T-cell (primary cell): ENCODE results near the gene ATP6V0E2. TPM values are rescaled to one million over a fixed set of nuclear protein-coding genes. Genes with fewer than 3 reads are reported as not detected.

ENCODE experiments used
- ATAC-seq, 4 experiments: fragments of 200-7000 bp in 3 of 4; fragments of 150-1000 bp in 1 of 4; cut with Tn5 transposase; replicated peaks in 1 of 4; 1 replicate in 3 of 4; 2 replicates in 1 of 4; pipeline ENCODE4 v1.10.0; 2021; ENCODE audit warnings: moderate library complexity in 3 of 4, mild to moderate bottlenecking in 2 of 4, moderate number of reproducible peaks in 1 of 4
- CTCF ChIA-PET, 2 donors: fragments of 300-600 bp; sonication (Branson Sonifier 250); formaldehyde crosslinking; loops; one replicate each; lab custom pipeline; 2022; ENCODE audit warnings: antibody characterized with exemption in 2 of 2; lab: Charles Lee
- POLR2A ChIA-PET, 2 donors: fragments of 300-600 bp; sonication (Branson Sonifier 250); formaldehyde crosslinking; loops; one replicate each; lab custom pipeline; 2022; ENCODE audit warnings: antibody characterized with exemption in 2 of 2; lab: Charles Lee
- DNase-seq, 35 experiments: peaks; one replicate each; pipeline versions ENCODE4 v3.0.0 to v3.0.0-alpha.2; 2013 to 2023
- H3K27ac ChIP-seq: one replicate; pipeline ENCODE4 v1.5.1; 2013; ENCODE audit warnings: low read length
- H3K27me3 ChIP-seq, 2 experiments: replicated peaks in 1 of 2; 1 replicate in 1 of 2; 2 replicates in 1 of 2; pipeline versions ENCODE4 v1.6.1 to v1.7.0; 2013; ENCODE audit warnings: low read length in 1 of 2, mixed read lengths in 1 of 2; ENCODE audit not compliant: control insufficient read depth in 2 of 2, insufficient read depth in 2 of 2; ENCODE audit errors: extremely low read depth in 1 of 2
- H3K36me3 ChIP-seq, 2 donors: 1 replicate in 1 of 2; 2 replicates in 1 of 2; pipeline versions ENCODE4 v1.6.1 to v1.7.0; 2013; ENCODE audit warnings: low read length in 1 of 2; ENCODE audit not compliant: control insufficient read depth in 2 of 2, insufficient read depth in 1 of 2; ENCODE audit errors: extremely low read depth in 1 of 2
- H3K4me1 ChIP-seq, 2 experiments: 1 replicate in 1 of 2; 2 replicates in 1 of 2; pipeline versions ENCODE4 v1.6.1 to v1.7.0; 2013; ENCODE audit warnings: low read length in 2 of 2, mixed read lengths in 1 of 2; ENCODE audit not compliant: insufficient read depth in 2 of 2, control insufficient read depth in 1 of 2; ENCODE audit errors: extremely low read depth in 1 of 2
- H3K4me3 ChIP-seq, 2 donors: 1 replicate in 1 of 2; 2 replicates in 1 of 2; pipeline versions ENCODE4 v1.5.1 to v1.7.0; 2013; ENCODE audit warnings: mild to moderate bottlenecking in 2 of 2, low read length in 1 of 2, moderate library complexity in 1 of 2; ENCODE audit not compliant: control insufficient read depth in 1 of 2; ENCODE audit errors: extremely low read depth in 1 of 2
- H3K9me3 ChIP-seq: 2 replicates; pipeline ENCODE4 v1.7.0; 2013
- H3K27ac Mint-ChIP-seq, 2 donors: one replicate each; pipeline ENCODE4 v1.8.0; 2020 to 2021; ENCODE audit warnings: mild to moderate bottlenecking in 2 of 2, mixed read lengths in 2 of 2
- H3K27me3 Mint-ChIP-seq, 2 donors: one replicate each; pipeline ENCODE4 v1.8.0; 2021 to 2022; ENCODE audit warnings: mixed read lengths in 2 of 2
- H3K36me3 Mint-ChIP-seq: one replicate; pipeline ENCODE4 v1.8.0; 2021; ENCODE audit warnings: mixed read lengths
- H3K4me1 Mint-ChIP-seq, 3 donors: one replicate each; pipeline ENCODE4 v1.8.0; 2020 to 2022; ENCODE audit warnings: mixed read lengths in 3 of 3, mild to moderate bottlenecking in 1 of 3
- H3K4me3 Mint-ChIP-seq, 3 donors: one replicate each; pipeline ENCODE4 v1.8.0; 2020 to 2022; ENCODE audit warnings: mild to moderate bottlenecking in 3 of 3, mixed read lengths in 3 of 3, moderate library complexity in 3 of 3
- H3K9me3 Mint-ChIP-seq, 3 donors: one replicate each; pipeline ENCODE4 v1.8.0; 2020 to 2022; ENCODE audit warnings: mixed read lengths in 3 of 3
- WGBS: methylation state at CpG from one replicate; pipeline ENCODE4 v1.1.5; 2013; ENCODE audit warnings: missing lambda C conversion rate; ENCODE audit not compliant: insufficient coverage; 5-methylcytosine and 5-hydroxymethylcytosine counted together
- total RNA-seq, 35 experiments: library from RNA in 6 of 35; stranded (reverse) in 6 of 35; fragments of 120-200 nt in 1 of 35; gene quantifications; one replicate each; pipeline versions ENCODE4 v1.2.1 to v1.2.4 and lab custom pipeline; 2013 to 2026

Gene ATP6V0E2
- total RNA-seq, 5 donors from 2014 or later (not counting 1 experiment from before 2014, with no cell fraction given), result 48.5 to 79.4 (median 63.9) TPM

- no peaks in the 10 kb centered on the region for H3K27me3 Mint-ChIP-seq
- POLR2A ChIA-PET, result interaction anchor here in 1 of 2 donors (0.6 kb wide), 1 partner anchor 29 kb away, joined by 11 read pairs; no protein-coding TSS in a partner anchor
- H3K36me3 Mint-ChIP-seq, result peaks cover 5% of the 10 kb centered on the region
- peak overlapping the region; percentile 99 for H3K27ac Mint-ChIP-seq
- Histone ChIP-seq H3K27ac (peak overlapping the region; percentile 89), H3K4me1 (peaks cover 84 to 96% of the 10 kb centered on the region in 2 experiments), H3K9me3 (no peaks in the 10 kb centered on the region), H3K4me3 (peak overlapping the region in 1 of 2 donors; percentile 41), H3K36me3 (no peaks in the 10 kb centered on the region), H3K27me3 (no peaks in the 10 kb centered on the region)
- H3K4me3 Mint-ChIP-seq, result peak overlapping the region; percentile 49 to 86 (median 55)
- CTCF ChIA-PET, result interaction anchor here in 1 of 2 donors (0.7 kb wide), 1 partner anchor 1156 kb away, joined by 3 read pairs; the partner anchor contains the start of gene ATG9B
- H3K9me3 Mint-ChIP-seq, result no peaks in the 10 kb centered on the region
- peak in 2 of 35 experiments; percentile 35 to 54 for DNase-seq
- H3K4me1 Mint-ChIP-seq, result peaks cover 91 to 92% (median 91%) of the 10 kb centered on the region in 3 donors
- ATAC-seq, result peak in 2 of 4 experiments; percentile 12 to 15
- WGBS, result 41% methylated on average over 6 of the region's 7 CpGs
Observed at GRCh38 chr7:149868623-149869290, 5.0 kb upstream of the ATP6V0E2 start.

GRCh38 chr7:149869291-149869650, 4.5 kb upstream of the ATP6V0E2 start:
- no peak for DNase-seq
- H3K9me3 Mint-ChIP-seq, result no peaks in the 10 kb centered on the region
- peaks cover 81 to 93% of the 10 kb centered on the region in 2 experiments for H3K4me1 ChIP-seq
- H3K27me3 Mint-ChIP-seq, result no peaks in the 10 kb centered on the region
- peak overlapping the region; percentile 89 for H3K27ac ChIP-seq
- no peaks in the 10 kb centered on the region for H3K36me3 ChIP-seq
- H3K27me3 ChIP-seq, result no peaks in the 10 kb centered on the region
- ChIA-PET POLR2A (interaction anchor here (0.7 to 1.5 kb wide), 2 partner anchors 31 to 416 kb away, joined by 3 to 6 read pairs; partner anchors contain the start of gene ZNF862 (in 1 of the 2)), CTCF (interaction anchor here in 1 of 2 donors (0.6 to 1.5 kb wide), 4 partner anchors 14 to 31 kb away, joined by 3 to 7 read pairs (median 4); partner anchors contain the start of gene ZNF862)
- WGBS, result 91% methylated on average over 4 of the region's 5 CpGs
- peaks cover 87% of the 10 kb centered on the region in 3 donors for H3K4me1 Mint-ChIP-seq
- H3K4me3 Mint-ChIP-seq, result peak overlapping the region; percentile 65 to 86 (median 72)
- H3K4me3 ChIP-seq, result peak overlapping the region; percentile 20 to 41
- peak overlapping the region; percentile 99 for H3K27ac Mint-ChIP-seq
- peaks cover 5% of the 10 kb centered on the region for H3K36me3 Mint-ChIP-seq
- H3K9me3 ChIP-seq, result no peaks in the 10 kb centered on the region
- no peak for ATAC-seq

GRCh38 chr7:149869867-149870266, 3.9 kb upstream of the ATP6V0E2 start:
- WGBS, result 0% methylated on average over 4 of the region's 6 CpGs
- ChIA-PET CTCF (interaction anchor here in 1 of 2 donors (0.6 to 1.5 kb wide), 4 partner anchors 14 to 32 kb away, joined by 3 to 7 read pairs (median 4); partner anchors contain the start of gene ZNF862), POLR2A (interaction anchor here (0.7 to 1.5 kb wide), 2 partner anchors 32 to 416 kb away, joined by 3 to 6 read pairs; partner anchors contain the start of gene ZNF862 (in 1 of the 2))
- H3K9me3 Mint-ChIP-seq, result no peaks in the 10 kb centered on the region
- H3K4me3 ChIP-seq, result peak overlapping the region; percentile 20 to 41
- no peaks in the 10 kb centered on the region for H3K27me3 Mint-ChIP-seq
- DNase-seq, result peak in 31 of 35 experiments; percentile 28 to 79 (median 41)
- H3K4me1 Mint-ChIP-seq, result peaks cover 87 to 89% (median 89%) of the 10 kb centered on the region in 3 donors
- H3K36me3 ChIP-seq, result no peaks in the 10 kb centered on the region
- peak; percentile 51 to 65 (median 52) for ATAC-seq
- H3K27ac Mint-ChIP-seq, result peak overlapping the region; percentile 99
- no peaks in the 10 kb centered on the region for H3K27me3 ChIP-seq
- H3K9me3 ChIP-seq, result no peaks in the 10 kb centered on the region
- H3K27ac ChIP-seq, result peak overlapping the region; percentile 89
- H3K4me3 Mint-ChIP-seq, result peak overlapping the region; percentile 65 to 86 (median 72)
- H3K36me3 Mint-ChIP-seq, result peaks cover 5% of the 10 kb centered on the region
- peaks cover 81 to 93% of the 10 kb centered on the region in 2 experiments for H3K4me1 ChIP-seq

GRCh38 chr7:149870274-149870673, 3.5 kb upstream of the ATP6V0E2 start:
- H3K27me3 Mint-ChIP-seq, result no peaks in the 10 kb centered on the region
- POLR2A ChIA-PET, result interaction anchor here in 1 of 2 donors (1.5 kb wide), 1 partner anchor 32 kb away, joined by 6 read pairs; the partner anchor contains the start of gene ZNF862
- ATAC-seq, result peak in 2 of 4 experiments; percentile 0 to 19
- H3K9me3 ChIP-seq, result no peaks in the 10 kb centered on the region
- no peaks in the 10 kb centered on the region for H3K27me3 ChIP-seq
- H3K4me1 Mint-ChIP-seq, result peaks cover 87 to 89% (median 89%) of the 10 kb centered on the region in 3 donors
- H3K36me3 ChIP-seq, result no peaks in the 10 kb centered on the region
- H3K27ac Mint-ChIP-seq, result peak overlapping the region; percentile 99
- H3K4me3 Mint-ChIP-seq, result peak overlapping the region; percentile 65 to 86 (median 72)
- H3K9me3 Mint-ChIP-seq, result no peaks in the 10 kb centered on the region
- no peak for DNase-seq
- WGBS, result 60% methylated on average over 1 of the region's 3 CpGs
- CTCF ChIA-PET, result interaction anchor here in 1 of 2 donors (0.9 to 1.5 kb wide), 3 partner anchors 13 to 32 kb away, joined by 3 to 7 read pairs (median 3); partner anchors contain the start of gene ZNF862
- H3K4me3 ChIP-seq, result no peak overlapping the region
- H3K27ac ChIP-seq, result peak overlapping the region; percentile 89
- H3K36me3 Mint-ChIP-seq, result peaks cover 2% of the 10 kb centered on the region
- H3K4me1 ChIP-seq, result peaks cover 81 to 93% of the 10 kb centered on the region in 2 experiments

- peak overlapping the region; percentile 21 to 86 (median 65) for H3K4me3 Mint-ChIP-seq
- H3K4me1 Mint-ChIP-seq, result peaks cover 87 to 89% (median 89%) of the 10 kb centered on the region in 3 donors
- H3K27ac Mint-ChIP-seq, result peak overlapping the region; percentile 99
- ATAC-seq (no peak), DNase-seq (peak in 11 of 35 experiments; percentile 23 to 49 (median 30))
- Histone ChIP-seq H3K27ac (peak overlapping the region; percentile 89), H3K4me1 (peaks cover 77 to 93% of the 10 kb centered on the region in 2 experiments), H3K9me3 (no peaks in the 10 kb centered on the region), H3K36me3 (peaks cover 0 to 3% of the 10 kb centered on the region in 2 donors), H3K27me3 (no peaks in the 10 kb centered on the region), H3K4me3 (no peak overlapping the region)
- CTCF ChIA-PET, result interaction anchor here in 1 of 2 donors (1.0 to 1.5 kb wide), 2 partner anchors 16 to 33 kb away, joined by 5 to 7 read pairs; partner anchors contain the start of gene ZNF862
- H3K9me3 Mint-ChIP-seq, result no peaks in the 10 kb centered on the region
- H3K36me3 Mint-ChIP-seq, result no peaks in the 10 kb centered on the region
- 66% methylated on average over 10 of the region's 12 CpGs for WGBS
- no peaks in the 10 kb centered on the region for H3K27me3 Mint-ChIP-seq
- POLR2A ChIA-PET, result interaction anchor here in 1 of 2 donors (1.5 kb wide), 1 partner anchor 33 kb away, joined by 6 read pairs; the partner anchor contains the start of gene ZNF862
Observed at GRCh38 chr7:149870701-149871483, 2.9 kb upstream of the ATP6V0E2 start.
